PC-9 (cell line): ENCODE data around the gene AQP12B.

ENCODE experiments used
- EZH2 ChIP-seq: fragments of 200-600 bp; sonication (generic); IDR thresholded peaks from 2 replicates; pipeline ENCODE4 v1.8.0; 2017; ENCODE audit warnings: antibody characterized with exemption, low read depth
- TF ChIP-seq, protein P1 (sequence below): fragments of 200-600 bp; sonication (generic); conservative IDR thresholded peaks from 2 replicates; pipeline ENCODE4 v1.6.1; 2017; ENCODE audit warnings: mixed run types, antibody characterized with exemption, mild to moderate bottlenecking, moderate library complexity

DNA sequence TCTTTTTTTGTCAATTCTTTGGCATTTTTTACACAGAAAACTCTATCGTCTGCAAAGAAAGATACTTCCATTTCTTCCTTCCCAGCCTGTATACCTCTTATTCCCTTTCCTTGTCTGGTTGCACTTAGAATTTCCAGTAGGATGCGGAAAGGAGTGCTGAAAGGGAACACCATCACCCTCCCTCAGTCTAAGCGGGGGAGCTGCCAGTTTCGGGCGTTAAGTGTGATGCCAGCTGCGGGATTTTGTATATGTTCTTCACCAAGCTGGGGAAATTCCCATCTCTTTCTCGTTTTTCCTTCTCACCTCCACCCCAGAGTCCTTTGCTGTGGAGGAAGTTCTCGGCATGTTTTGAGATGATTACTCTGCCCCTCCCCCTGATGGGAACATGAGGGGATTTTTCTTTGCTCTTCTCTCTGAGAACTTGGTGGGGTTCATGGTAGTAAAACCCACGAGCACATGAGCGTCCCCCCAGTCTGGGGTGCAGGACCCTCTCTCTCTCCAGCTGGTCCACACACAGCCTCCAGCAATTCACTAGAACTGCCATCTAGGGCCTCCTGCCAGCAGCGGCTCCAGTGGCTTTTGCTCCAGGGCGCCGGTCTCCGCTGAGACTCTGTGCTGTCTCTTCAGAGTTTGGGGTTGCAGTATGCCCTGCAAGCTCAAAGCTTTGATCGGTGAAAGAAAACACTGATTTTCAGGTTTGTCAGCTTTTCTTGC lies 24.5 kb upstream of the AQP12B start:
- TF ChIP-seq, protein P1, sequence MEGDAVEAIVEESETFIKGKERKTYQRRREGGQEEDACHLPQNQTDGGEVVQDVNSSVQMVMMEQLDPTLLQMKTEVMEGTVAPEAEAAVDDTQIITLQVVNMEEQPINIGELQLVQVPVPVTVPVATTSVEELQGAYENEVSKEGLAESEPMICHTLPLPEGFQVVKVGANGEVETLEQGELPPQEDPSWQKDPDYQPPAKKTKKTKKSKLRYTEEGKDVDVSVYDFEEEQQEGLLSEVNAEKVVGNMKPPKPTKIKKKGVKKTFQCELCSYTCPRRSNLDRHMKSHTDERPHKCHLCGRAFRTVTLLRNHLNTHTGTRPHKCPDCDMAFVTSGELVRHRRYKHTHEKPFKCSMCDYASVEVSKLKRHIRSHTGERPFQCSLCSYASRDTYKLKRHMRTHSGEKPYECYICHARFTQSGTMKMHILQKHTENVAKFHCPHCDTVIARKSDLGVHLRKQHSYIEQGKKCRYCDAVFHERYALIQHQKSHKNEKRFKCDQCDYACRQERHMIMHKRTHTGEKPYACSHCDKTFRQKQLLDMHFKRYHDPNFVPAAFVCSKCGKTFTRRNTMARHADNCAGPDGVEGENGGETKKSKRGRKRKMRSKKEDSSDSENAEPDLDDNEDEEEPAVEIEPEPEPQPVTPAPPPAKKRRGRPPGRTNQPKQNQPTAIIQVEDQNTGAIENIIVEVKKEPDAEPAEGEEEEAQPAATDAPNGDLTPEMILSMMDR = no peak
- TF ChIP-seq EZH2 = no peak
